HG03521 (cell line): ENCODE results near the gene FARP2.
"Not testable (repeated sequence)": the region's sequence is repeated elsewhere in the genome, so short reads cannot be mapped to it uniquely, and the experiment has no call there.

Source experiments
- ATAC-seq: cut with Tn5 transposase; IDR thresholded peaks from one replicate; pipeline ENCODE4 v1.9.1; 2021; ENCODE audit warnings: mild to moderate bottlenecking, moderate library complexity; ENCODE audit not compliant: unreplicated experiment

The FARP2 gene

GRCh38 chr2:241450092-241450491 is 94.0 kb downstream of the FARP2 start:
- not testable (repeated sequence) for ATAC-seq

DNA sequence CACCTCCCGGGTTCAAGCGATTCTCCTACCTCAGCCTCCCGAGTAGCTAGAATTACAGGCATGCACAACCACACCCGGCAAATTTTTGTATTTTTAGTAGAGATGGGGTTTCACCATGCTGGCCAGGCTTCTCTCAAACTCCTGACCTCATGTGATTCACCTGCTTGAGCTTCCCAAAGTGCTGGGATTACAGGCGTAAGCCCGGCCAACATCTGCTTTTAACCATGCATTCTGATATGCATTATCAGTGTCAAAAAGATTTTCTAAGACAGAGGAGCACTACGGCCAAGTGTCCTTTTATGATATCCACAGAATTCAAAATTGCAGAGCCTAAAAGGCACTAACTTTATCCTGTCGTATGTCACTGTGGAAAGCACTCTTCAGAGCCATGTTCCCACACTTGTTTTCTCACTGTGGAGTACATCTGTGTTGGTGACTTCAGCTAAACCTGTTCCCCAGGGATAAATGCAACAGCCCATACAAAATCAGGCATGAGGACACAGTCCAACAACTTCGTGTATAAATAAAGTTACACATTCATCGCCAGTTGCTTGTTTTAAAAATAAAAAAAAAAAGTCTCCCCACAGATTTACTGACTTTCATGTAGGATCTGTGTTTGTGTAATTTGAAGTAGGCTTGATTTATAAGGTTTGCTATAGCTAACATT is 95.9 kb downstream of the FARP2 start:
- ATAC-seq: no peak

GRCh38 chr2:241453919-241454318 is 97.8 kb downstream of the FARP2 start:
- ATAC-seq: not testable (repeated sequence)

- no peak for ATAC-seq
Observed at GRCh38 chr2:241454837-241455485, 98.9 kb downstream of the FARP2 start.

DNA sequence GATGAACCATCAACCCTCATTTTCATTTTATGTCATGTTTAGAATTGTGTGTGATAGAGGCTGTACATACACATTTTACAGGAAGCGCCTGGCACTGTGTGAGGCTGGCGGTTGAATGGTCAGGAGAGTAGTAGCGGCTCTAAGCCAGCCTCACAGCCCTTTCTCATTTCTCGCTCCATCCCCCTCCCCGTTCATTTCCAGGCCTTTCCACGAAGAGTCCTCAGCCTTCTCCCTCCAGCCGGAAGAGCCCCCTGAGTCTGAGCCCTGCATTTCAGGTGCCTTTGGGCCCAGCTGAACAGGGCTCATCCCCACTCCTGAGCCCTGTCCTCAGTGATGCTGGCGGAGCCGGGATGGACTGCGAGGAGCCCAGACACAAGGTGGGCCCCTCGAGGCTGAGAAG is 100.5 kb downstream of the FARP2 start:
- ATAC-seq: no peak

- no peak for ATAC-seq
Observed at GRCh38 chr2:241458687-241459086, 102.6 kb downstream of the FARP2 start.

- ATAC-seq: no peak
Observed at GRCh38 chr2:241459520-241459919, 103.4 kb downstream of the FARP2 start.

GRCh38 chr2:241460631-241461030 is 104.5 kb downstream of the FARP2 start:
- ATAC-seq: no peak

- no peak for ATAC-seq
Observed at GRCh38 chr2:241461693-241462677, 105.9 kb downstream of the FARP2 start.

DNA sequence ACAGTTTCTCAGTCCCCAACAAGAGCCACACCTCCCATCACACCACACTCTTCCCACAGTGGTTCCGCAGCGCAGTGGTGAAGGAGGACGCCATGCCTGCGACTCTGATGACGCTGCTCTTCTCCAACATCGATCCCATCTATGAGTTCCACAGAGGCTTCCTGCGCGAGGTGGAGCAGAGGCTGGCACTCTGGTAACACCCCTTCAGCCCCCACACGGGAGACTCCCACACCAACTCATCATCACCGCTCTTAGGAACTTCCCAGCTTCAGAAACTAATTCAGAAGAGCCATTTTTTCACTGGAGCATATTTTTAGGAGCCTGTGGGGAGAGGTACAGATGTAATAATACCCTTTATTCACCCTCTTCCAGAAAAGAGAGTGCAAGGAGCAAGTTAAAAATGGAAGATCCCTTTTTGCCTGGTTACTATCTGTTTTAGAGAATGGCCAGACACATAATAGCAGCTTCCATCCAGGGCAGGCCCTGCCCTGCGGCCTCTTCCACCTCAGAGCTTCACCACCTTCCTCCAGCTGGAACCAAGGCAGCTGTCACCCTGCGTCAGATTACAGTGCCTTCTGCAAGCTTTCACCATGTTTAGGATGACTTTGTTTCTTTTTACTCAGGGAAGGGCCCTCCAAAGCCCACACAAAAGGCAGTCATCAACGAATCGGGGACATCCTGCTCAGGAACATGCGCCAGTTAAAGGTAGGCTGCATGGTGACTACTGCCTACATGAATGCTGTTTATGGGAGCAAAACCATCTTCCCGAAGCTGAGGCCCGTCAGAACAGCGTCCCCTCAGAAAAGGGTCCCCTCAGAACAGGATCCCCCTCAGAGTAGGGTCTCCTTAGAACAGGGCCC is 107.4 kb downstream of the FARP2 start:
- ATAC-seq: no peak

DNA sequence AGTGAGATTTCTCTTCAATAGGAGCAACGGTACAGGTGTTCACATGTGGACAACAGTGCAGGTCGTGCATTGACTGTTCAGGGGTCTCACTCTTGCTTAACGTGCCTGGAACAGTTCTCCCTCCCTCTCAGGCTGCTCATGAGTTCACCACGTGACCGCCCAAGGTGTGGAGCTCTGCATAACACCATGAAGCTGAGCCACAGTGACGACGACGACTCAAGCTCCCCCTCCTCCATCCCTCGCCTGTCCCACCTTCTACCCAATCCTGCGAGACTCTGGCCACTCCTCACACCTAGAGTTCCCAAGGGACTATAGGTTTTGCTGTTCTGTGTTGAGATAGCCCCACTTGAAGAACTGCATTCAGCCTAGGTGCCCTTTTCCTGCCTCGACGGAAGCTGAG is 109.5 kb downstream of the FARP2 start:
- no peak for ATAC-seq

DNA sequence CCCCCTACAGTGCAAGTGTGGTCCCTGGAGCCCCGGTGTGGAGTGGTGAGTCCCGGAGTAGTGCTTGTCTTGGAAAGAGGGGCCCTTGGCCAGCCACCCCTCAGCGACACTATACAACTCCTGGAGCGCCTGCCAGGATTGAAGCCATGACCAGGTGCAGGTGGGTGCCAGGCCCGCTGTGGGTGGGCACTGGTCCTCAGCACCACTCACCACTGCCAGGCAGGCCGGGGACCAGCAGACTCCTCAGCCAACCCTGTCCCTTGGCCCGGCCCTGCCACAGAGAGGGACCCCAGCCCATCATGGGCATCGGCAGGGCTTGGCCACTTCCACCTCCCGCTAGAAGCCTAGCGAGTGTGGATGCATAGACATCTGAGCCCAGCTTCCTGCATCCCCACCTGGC is 110.1 kb downstream of the FARP2 start:
- ATAC-seq: no peak

- no peak for ATAC-seq
Observed at GRCh38 chr2:241467777-241468475, 111.8 kb downstream of the FARP2 start.

GRCh38 chr2:241468476-241468781 is 112.3 kb downstream of the FARP2 start:
- ATAC-seq: no peak

- no peak for ATAC-seq
Observed at GRCh38 chr2:241469746-241470145, 113.7 kb downstream of the FARP2 start.

- no peak for ATAC-seq
Observed at GRCh38 chr2:241473399-241473798, 117.3 kb downstream of the FARP2 start.

GRCh38 chr2:241475267-241475666 is 119.2 kb downstream of the FARP2 start:
- no peak for ATAC-seq

GRCh38 chr2:241478166-241478565 is 122.1 kb downstream of the FARP2 start:
- ATAC-seq: no peak

GRCh38 chr2:241479026-241479898 is 123.2 kb downstream of the FARP2 start:
- no peak for ATAC-seq
